ENCODE measurements around the gene CFAP77. TPM values are rescaled to one million over a fixed set of nuclear protein-coding genes. Genes with fewer than 3 reads are reported as not detected.

Gene CFAP77
- polyA plus RNA-seq, 1 donor from 2014 or later = not detected

- no peaks in the 10 kb centered on the region for H3K9me2 ChIP-seq (ENCODE audit: insufficient read depth, low read length)
- no peaks in the 10 kb centered on the region for H3K79me2 ChIP-seq (replicated peaks; ENCODE audit: insufficient read depth, low read length)
- H3K9me3 ChIP-seq (ENCODE audit: low read length) = no peaks in the 10 kb centered on the region
- H3K36me3 ChIP-seq (ENCODE audit: insufficient read depth, low read length) = no peaks in the 10 kb centered on the region
- peak overlapping the region; percentile 10 for H3K4me3 ChIP-seq (ENCODE audit: low read length)
- no peaks in the 10 kb centered on the region for H4K20me1 ChIP-seq (ENCODE audit: insufficient read depth)
- no peak overlapping the region for H3K27ac ChIP-seq (ENCODE audit: low read length)
- H3K4me2 ChIP-seq (ENCODE audit: low read length) = no peak overlapping the region
- TF ChIP-seq EZH2 (IDR thresholded peaks at IDR 0.05; ENCODE audit: borderline replicate concordance, insufficient read depth, low read length, poor library complexity, severe bottlenecking) = peak; percentile 99
- TF ChIP-seq MXI1 (conservative IDR thresholded peaks at IDR 0.05; ENCODE audit: poor library complexity, severe bottlenecking) = no peak
- no peak overlapping the region for H3K9ac ChIP-seq (ENCODE audit: low read length)
- H2AFZ ChIP-seq (ENCODE audit: low read depth, low read length) = no peak overlapping the region
- H3F3A ChIP-seq (ENCODE audit: insufficient read depth, low read length, poor library complexity, severe bottlenecking) = no peaks in the 10 kb centered on the region
- peaks cover 100% of the 10 kb centered on the region for H3K27me3 ChIP-seq (ENCODE audit: insufficient read depth, low read depth, low read length)
Measured at GRCh38 chr9:132586830-132587591, 177.0 kb downstream of the CFAP77 start.

DNA sequence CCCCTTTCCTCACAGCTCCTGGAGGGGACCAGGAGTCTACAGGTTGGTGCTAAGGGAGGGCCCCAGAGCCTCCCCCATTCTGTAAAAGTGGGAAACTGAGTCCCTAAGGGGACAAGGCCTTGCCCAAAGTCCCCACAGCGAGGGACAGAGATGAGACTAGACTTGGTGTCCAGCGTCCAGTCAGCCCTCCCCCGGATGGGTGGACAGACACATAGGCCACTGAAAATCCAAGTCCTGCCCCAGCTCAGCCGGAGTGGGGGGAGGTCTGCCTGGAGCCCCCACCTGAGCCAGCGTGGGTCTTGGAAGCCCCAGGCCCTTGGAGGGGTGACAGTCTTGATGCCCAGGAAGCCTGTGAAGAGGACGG, 177.6 kb downstream of the CFAP77 start:
- H3K4me3 ChIP-seq (ENCODE audit: low read length) = no peak overlapping the region

More for the DNA sequence above, 177.6 kb downstream of the CFAP77 start:
- H3K27me3 ChIP-seq (ENCODE audit: insufficient read depth, low read depth, low read length) = peaks cover 100% of the 10 kb centered on the region
- H4K20me1 ChIP-seq (ENCODE audit: insufficient read depth) = no peaks in the 10 kb centered on the region
- H3K9me2 ChIP-seq (ENCODE audit: insufficient read depth, low read length) = no peaks in the 10 kb centered on the region
- no peak overlapping the region for H3K9ac ChIP-seq (ENCODE audit: low read length)
- H3K27ac ChIP-seq (ENCODE audit: low read length) = no peak overlapping the region
- no peaks in the 10 kb centered on the region for H3K36me3 ChIP-seq (ENCODE audit: insufficient read depth, low read length)
- no peaks in the 10 kb centered on the region for H3K79me2 ChIP-seq (replicated peaks; ENCODE audit: insufficient read depth, low read length)
- no peak overlapping the region for H2AFZ ChIP-seq (ENCODE audit: low read depth, low read length)
- no peak overlapping the region for H3K4me2 ChIP-seq (ENCODE audit: low read length)
- no peaks in the 10 kb centered on the region for H3K9me3 ChIP-seq (ENCODE audit: low read length)
- no peak for TF ChIP-seq RAD21 (conservative IDR thresholded peaks at IDR 0.05)
- TF ChIP-seq TAF1 (IDR thresholded peaks at IDR 0.05; ENCODE audit: low read depth) = no peak
- no peak for TF ChIP-seq MXI1 (conservative IDR thresholded peaks at IDR 0.05; ENCODE audit: poor library complexity, severe bottlenecking)
- no peak for TF ChIP-seq SMC3 (conservative IDR thresholded peaks at IDR 0.05; ENCODE audit: poor library complexity)
- no peak for TF ChIP-seq EP300 (conservative IDR thresholded peaks at IDR 0.05; ENCODE audit: poor library complexity, severe bottlenecking)
- no peak for TF ChIP-seq POLR2AphosphoS5 (IDR thresholded peaks at IDR 0.05)
- TF ChIP-seq EZH2 (IDR thresholded peaks at IDR 0.05; ENCODE audit: borderline replicate concordance, insufficient read depth, low read length, poor library complexity, severe bottlenecking) = no peak
- TF ChIP-seq CTCF (IDR thresholded peaks at IDR 0.05; ENCODE audit: poor library complexity, severe bottlenecking) = no peak
- TF ChIP-seq, protein P1, sequence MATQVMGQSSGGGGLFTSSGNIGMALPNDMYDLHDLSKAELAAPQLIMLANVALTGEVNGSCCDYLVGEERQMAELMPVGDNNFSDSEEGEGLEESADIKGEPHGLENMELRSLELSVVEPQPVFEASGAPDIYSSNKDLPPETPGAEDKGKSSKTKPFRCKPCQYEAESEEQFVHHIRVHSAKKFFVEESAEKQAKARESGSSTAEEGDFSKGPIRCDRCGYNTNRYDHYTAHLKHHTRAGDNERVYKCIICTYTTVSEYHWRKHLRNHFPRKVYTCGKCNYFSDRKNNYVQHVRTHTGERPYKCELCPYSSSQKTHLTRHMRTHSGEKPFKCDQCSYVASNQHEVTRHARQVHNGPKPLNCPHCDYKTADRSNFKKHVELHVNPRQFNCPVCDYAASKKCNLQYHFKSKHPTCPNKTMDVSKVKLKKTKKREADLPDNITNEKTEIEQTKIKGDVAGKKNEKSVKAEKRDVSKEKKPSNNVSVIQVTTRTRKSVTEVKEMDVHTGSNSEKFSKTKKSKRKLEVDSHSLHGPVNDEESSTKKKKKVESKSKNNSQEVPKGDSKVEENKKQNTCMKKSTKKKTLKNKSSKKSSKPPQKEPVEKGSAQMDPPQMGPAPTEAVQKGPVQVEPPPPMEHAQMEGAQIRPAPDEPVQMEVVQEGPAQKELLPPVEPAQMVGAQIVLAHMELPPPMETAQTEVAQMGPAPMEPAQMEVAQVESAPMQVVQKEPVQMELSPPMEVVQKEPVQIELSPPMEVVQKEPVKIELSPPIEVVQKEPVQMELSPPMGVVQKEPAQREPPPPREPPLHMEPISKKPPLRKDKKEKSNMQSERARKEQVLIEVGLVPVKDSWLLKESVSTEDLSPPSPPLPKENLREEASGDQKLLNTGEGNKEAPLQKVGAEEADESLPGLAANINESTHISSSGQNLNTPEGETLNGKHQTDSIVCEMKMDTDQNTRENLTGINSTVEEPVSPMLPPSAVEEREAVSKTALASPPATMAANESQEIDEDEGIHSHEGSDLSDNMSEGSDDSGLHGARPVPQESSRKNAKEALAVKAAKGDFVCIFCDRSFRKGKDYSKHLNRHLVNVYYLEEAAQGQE (IDR thresholded peaks at IDR 0.05; ENCODE audit: borderline replicate concordance) = no peak
- H3F3A ChIP-seq (ENCODE audit: insufficient read depth, low read length, poor library complexity, severe bottlenecking) = no peaks in the 10 kb centered on the region
